Measurements from ENCODE around the gene CRYBG1.
A peak's percentile ranks its signal among the peaks of the same experiment; 100 is the strongest.

CRYBG1 gene

DNA sequence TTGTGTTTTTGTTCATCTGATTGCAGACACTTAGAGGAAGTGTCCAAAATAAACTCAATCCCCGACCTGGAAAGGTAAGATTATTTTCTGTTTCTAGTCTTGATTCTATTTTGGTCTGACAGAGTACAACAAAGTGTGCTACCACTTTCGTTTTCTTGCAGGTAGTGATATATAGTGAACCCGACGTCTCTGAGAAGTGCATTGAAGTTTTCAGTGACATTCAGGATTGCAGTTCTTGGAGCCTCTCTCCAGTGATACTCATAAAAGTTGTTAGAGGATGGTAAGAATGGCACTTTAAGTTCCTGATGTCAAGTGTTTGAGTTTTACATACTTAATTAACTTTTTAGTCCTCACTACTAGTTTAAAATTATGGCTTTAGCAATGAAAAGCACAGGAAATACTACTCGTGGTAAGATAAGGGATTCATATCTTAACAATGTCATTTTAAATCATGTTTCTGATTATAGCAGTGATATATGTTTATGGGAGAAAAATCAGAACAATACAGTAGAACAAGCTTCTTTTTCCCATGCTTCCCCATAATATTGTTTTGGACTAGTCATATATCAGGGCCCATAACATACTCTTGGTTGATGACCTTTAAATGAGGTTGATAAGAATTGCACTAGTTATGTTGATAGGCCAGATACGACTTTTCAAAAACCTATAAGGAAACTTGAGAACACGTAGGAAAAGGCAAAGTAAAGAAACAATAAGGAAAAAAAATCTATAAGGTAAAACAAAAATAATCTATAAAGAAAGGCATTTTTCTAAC lies 164.8 kb downstream of the CRYBG1 start:
- TF ChIP-seq, protein P1, sequence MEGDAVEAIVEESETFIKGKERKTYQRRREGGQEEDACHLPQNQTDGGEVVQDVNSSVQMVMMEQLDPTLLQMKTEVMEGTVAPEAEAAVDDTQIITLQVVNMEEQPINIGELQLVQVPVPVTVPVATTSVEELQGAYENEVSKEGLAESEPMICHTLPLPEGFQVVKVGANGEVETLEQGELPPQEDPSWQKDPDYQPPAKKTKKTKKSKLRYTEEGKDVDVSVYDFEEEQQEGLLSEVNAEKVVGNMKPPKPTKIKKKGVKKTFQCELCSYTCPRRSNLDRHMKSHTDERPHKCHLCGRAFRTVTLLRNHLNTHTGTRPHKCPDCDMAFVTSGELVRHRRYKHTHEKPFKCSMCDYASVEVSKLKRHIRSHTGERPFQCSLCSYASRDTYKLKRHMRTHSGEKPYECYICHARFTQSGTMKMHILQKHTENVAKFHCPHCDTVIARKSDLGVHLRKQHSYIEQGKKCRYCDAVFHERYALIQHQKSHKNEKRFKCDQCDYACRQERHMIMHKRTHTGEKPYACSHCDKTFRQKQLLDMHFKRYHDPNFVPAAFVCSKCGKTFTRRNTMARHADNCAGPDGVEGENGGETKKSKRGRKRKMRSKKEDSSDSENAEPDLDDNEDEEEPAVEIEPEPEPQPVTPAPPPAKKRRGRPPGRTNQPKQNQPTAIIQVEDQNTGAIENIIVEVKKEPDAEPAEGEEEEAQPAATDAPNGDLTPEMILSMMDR (conservative IDR thresholded peaks at IDR 0.05; ENCODE audit: low read depth), result no peak
- DNase-seq (ENCODE audit: low spot score), result no peak
- ChIA-PET POLR2A (ENCODE audit: low non-redundant PET) (no interaction called here), CTCF (interaction anchor here (0.8 to 1.0 kb wide), 2 partner anchors 13 to 22 kb away, joined by 3 to 4 read pairs; no protein-coding TSS in a partner anchor)
- H3K27ac ChIP-seq, result no peak overlapping the region

DNA sequence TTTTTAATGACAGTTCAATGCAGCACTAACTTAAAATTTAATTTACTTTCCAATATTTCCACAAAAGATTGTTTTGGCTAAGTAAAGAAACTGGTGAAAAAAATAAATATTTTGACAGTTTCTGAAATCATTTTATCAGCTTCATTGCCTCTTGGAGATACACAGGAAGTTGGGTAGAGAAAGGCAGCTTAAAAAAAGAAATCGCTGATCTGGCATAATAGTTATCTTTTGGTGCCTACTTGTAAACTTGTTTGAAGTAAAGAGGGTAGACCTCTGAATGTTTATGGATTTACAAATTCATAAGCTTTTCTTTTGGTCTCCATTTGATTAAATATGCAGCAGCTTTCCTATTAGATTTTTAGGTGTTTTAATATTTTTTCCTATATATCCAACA lies 165.4 kb downstream of the CRYBG1 start:
- CTCF ChIA-PET, result interaction anchor here (0.8 to 1.0 kb wide), 2 partner anchors 14 to 21 kb away, joined by 3 to 4 read pairs; no protein-coding TSS in a partner anchor
- TF ChIP-seq, protein P1 (conservative IDR thresholded peaks at IDR 0.05; ENCODE audit: low read depth), result no peak
- H3K27ac ChIP-seq, result no peak overlapping the region
- POLR2A ChIA-PET (ENCODE audit: low non-redundant PET), result no interaction called here
- DNase-seq (ENCODE audit: low spot score), result no peak

DNA sequence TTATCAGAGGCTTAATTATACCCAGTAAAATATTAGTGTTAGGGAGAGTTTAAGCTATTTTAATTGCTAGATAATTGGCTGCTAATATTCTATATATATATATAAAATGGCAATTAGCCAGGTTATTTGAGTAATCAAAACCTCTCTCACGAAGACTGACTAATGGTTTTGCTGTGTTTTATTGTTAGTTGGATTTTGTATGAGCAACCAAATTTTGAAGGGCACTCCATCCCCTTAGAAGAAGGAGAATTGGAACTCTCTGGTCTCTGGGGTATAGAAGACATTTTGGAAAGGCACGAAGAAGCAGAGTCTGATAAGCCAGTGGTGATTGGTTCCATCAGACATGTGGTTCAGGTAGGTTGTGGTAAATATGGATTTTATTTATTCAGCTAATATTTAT lies 166.6 kb downstream of the CRYBG1 start:
- ChIA-PET CTCF (interaction anchor here (0.6 kb wide), 1 partner anchor 68 kb away, joined by 3 read pairs; no protein-coding TSS in a partner anchor), POLR2A (ENCODE audit: low non-redundant PET) (interaction anchor here (0.7 kb wide), 1 partner anchor 14 kb away, joined by 5 read pairs; no protein-coding TSS in a partner anchor)
- no peak for DNase-seq (ENCODE audit: low spot score)
- H3K27ac ChIP-seq, result peak overlapping the region; percentile 80
- TF ChIP-seq, protein P1 (conservative IDR thresholded peaks at IDR 0.05; ENCODE audit: low read depth), result no peak

DNA sequence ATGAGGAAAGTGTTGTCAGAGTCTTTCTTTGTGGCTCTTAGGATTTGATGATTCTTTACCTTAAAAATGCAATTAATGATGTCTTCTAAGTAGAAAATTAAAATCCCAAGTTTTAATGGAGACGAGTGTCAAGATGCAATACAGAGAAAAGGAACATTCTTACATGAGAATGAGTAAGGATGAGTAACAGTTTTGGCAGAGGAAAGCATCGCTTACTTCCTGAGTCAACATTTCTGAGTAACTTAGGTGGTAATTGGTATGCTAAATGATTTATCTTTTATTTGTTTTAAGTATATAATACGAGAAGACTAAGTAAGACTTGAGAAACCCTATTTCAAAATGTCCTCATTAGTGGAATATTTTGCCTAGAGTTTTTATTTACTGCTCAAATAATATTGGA lies 167.5 kb downstream of the CRYBG1 start:
- POLR2A ChIA-PET (ENCODE audit: low non-redundant PET), result no interaction called here
- DNase-seq (ENCODE audit: low spot score), result peak; percentile 82
- CTCF ChIA-PET, result interaction anchor here (0.6 kb wide), 1 partner anchor 69 kb away, joined by 3 read pairs; no protein-coding TSS in a partner anchor
- TF ChIP-seq, protein P1 (conservative IDR thresholded peaks at IDR 0.05; ENCODE audit: low read depth), result no peak
- H3K27ac ChIP-seq, result no peak overlapping the region; the same call in 1 of the 2 replicates

DNA sequence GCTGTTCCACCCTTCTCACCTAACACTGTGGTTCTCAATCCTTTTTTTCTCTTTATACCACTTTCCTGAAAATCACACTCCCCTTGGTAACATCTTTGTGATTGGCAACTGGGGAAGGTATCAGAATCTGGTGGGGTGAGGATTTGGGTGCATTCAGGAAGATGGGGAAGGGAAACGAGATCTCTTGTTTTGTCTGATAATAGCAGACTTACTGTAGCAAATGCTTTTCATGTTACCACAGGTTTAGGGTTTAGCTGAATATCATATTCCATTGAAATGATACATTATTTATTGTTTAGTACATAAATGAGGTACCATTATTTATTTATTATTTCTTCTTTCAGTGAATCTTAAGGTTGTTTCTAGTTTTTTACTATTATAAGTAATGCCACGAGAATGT lies 168.0 kb downstream of the CRYBG1 start:
- no peak for DNase-seq (ENCODE audit: low spot score)
- POLR2A ChIA-PET (ENCODE audit: low non-redundant PET), result no interaction called here
- CTCF ChIA-PET, result interaction anchor here (0.6 kb wide), 1 partner anchor 562 kb away, joined by 6 read pairs; no protein-coding TSS in a partner anchor
- peak overlapping the region; percentile 87 for H3K27ac ChIP-seq
- TF ChIP-seq, protein P1 (conservative IDR thresholded peaks at IDR 0.05; ENCODE audit: low read depth), result no peak

DNA sequence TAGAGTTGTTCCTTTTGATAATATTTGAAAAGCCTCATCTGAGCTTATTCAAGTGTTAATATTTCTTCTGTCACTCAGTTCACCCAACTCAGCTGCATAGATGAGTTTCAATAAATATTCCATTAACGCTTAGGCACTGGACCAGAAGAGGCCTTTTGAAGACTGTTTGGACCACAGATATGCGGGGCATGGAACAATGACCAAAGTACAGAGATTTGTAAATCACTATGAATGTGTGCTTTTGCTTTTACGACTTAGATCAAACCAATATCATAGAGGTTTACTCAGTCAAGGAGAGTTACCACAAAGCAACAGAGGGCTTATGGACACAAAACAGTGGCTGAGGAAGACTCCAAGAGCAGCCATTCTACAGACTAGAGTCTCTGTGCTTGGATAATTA lies 168.9 kb downstream of the CRYBG1 start:
- DNase-seq (ENCODE audit: low spot score), result no peak
- POLR2A ChIA-PET (ENCODE audit: low non-redundant PET), result no interaction called here
- CTCF ChIA-PET, result no interaction called here
- TF ChIP-seq, protein P1 (conservative IDR thresholded peaks at IDR 0.05; ENCODE audit: low read depth), result no peak
- peak overlapping the region; percentile 87 for H3K27ac ChIP-seq

Data from RWPE1 (cell line).